Amniotic stem cell (primary cell): ENCODE results near the gene LRFN3.
"Not testable (repeated sequence)": the region's sequence is repeated elsewhere in the genome, so short reads cannot be mapped to it uniquely, and the experiment has no call there.

Experiments used
- DNase-seq: peaks from one replicate; lab custom pipeline; 2025; lab: John Stamatoyannopoulos, UW

Gene LRFN3

GRCh38 chr19:35935911-35936737 lies at the start of gene LRFN3:
LRFN3 (plus strand) TSS chr19:35936374; CDS start chr19:35939426, 3,052 bp downstream.
- peak; percentile 49 for DNase-seq

- no peak for DNase-seq
Observed at GRCh38 chr19:35887197-35887596, 49.0 kb upstream of the LRFN3 start.

GRCh38 chr19:35888398-35888797 lies 47.8 kb upstream of the LRFN3 start:
- no peak for DNase-seq

GRCh38 chr19:35889370-35890112 lies 46.6 kb upstream of the LRFN3 start:
- DNase-seq, result no peak

- DNase-seq, result no peak
Observed at GRCh38 chr19:35890113-35890650, 46.0 kb upstream of the LRFN3 start.

- not testable (repeated sequence) for DNase-seq
Observed at GRCh38 chr19:35891819-35892218, 44.4 kb upstream of the LRFN3 start.

GRCh38 chr19:35894342-35894741 lies 41.8 kb upstream of the LRFN3 start:
- DNase-seq, result no peak

GRCh38 chr19:35895911-35896642 lies 40.1 kb upstream of the LRFN3 start:
- DNase-seq, result no peak

GRCh38 chr19:35896643-35897040 lies 39.5 kb upstream of the LRFN3 start:
- DNase-seq, result no peak

GRCh38 chr19:35897706-35898451 lies 38.3 kb upstream of the LRFN3 start:
- no peak for DNase-seq

- DNase-seq, result no peak
Observed at GRCh38 chr19:35898499-35898809, 37.7 kb upstream of the LRFN3 start.

GRCh38 chr19:35899547-35900214 lies 36.5 kb upstream of the LRFN3 start:
- peak; percentile 11 for DNase-seq

- peak; percentile 11 for DNase-seq
Observed at GRCh38 chr19:35901055-35901644, 35.0 kb upstream of the LRFN3 start.

- DNase-seq, result no peak
Observed at GRCh38 chr19:35901854-35902661, 34.1 kb upstream of the LRFN3 start, which contains the start of gene HCST. HCST (plus strand) TSS chr19:35902529; CDS start chr19:35902594, 65 bp downstream.

- DNase-seq, result no peak
Observed at GRCh38 chr19:35902870-35903475, 33.2 kb upstream of the LRFN3 start.

- DNase-seq, result peak; percentile 10
Observed at GRCh38 chr19:35903550-35904179, 32.5 kb upstream of the LRFN3 start.

GRCh38 chr19:35904311-35905068 lies 31.7 kb upstream of the LRFN3 start:
- no peak for DNase-seq

GRCh38 chr19:35905178-35905727 lies 30.9 kb upstream of the LRFN3 start:
- DNase-seq, result no peak
